Activated CD8-positive, alpha-beta memory T cell treated with anti-CD3 and anti-CD28 coated beads, Interleukin-2, amount 50 U/mL, for 4 hours (primary cell): ENCODE data around the gene OBSL1.

Experiments used
- DNase-seq: peaks from one replicate; pipeline ENCODE4 v3.0.0-alpha.2; 2020

OBSL1 gene

GRCh38 chr2:219548990-219549389 is 22.3 kb downstream of the OBSL1 start:
- DNase-seq, result no peak

- no peak for DNase-seq
These were observed 23.7 kb downstream of the OBSL1 start for GRCh38 chr2:219547621-219548020.

DNA sequence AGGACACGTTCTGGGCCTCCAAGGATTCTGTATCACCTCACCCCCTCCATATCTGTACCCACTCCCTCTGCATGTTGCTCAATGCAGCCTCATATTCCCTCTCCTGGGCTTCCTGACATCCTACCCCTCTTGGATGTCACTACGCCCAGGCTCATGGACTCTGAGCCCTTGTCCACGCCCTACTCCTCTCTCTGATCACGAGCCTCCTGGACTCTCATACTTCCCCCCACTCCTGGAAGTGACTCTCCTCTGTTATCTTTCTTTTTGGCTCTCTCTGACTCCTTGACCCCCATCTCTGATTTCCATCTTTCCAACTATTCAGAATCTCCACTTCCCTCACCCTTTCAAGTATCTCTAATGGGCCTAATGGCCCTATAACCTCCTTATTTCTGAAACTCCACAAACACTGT is 25.4 kb downstream of the OBSL1 start:
- DNase-seq, result no peak

DNA sequence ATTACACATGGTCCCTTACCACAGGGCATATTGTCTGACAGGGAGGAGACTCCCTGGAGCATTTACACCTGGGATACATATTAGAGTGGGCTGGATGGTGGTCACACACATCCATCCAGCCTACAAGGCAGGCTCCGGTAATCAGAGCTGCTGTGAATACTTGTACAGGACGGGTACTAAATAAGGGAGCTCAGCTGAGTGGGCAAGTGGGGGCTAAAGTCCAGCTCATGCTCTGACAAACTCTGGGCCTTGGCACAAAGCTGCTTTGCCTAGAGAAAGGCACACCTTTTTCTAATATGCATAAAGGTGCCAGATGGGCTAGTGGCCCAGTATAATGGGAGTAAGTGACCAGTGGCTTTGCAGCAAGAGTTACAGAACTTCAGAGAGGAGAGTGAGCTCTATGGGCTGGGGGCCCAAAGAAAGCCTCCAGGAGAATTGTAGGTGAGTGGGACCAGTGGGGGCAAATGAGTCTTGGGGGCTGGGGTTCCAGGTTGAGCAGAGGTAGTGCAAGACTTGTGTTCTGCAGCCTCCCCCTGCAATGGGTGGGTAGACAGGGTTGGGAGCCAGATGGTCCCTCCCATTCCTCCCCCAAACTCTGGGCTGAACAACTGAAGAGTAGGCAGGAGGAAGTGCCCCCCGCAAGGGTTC is 25.9 kb downstream of the OBSL1 start:
- no peak for DNase-seq

DNA sequence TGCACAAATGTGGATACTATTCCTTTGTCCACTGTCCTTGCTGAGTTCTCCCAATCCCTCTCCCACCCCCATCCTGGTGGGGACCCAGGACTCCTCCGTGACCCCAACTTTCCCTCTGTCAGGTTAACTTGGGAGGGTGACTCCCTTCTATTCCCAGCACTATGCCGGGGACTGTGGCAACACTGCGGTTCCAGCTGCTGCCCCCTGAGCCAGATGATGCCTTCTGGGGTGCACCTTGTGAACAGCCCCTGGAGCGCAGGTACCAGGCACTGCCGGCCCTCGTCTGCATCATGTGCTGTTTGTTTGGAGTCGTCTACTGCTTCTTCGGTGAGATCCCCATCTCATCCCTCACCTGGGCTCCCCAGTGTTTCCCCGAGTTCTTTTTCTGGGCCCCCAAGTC is 26.8 kb downstream of the OBSL1 start:
- no peak for DNase-seq

DNA sequence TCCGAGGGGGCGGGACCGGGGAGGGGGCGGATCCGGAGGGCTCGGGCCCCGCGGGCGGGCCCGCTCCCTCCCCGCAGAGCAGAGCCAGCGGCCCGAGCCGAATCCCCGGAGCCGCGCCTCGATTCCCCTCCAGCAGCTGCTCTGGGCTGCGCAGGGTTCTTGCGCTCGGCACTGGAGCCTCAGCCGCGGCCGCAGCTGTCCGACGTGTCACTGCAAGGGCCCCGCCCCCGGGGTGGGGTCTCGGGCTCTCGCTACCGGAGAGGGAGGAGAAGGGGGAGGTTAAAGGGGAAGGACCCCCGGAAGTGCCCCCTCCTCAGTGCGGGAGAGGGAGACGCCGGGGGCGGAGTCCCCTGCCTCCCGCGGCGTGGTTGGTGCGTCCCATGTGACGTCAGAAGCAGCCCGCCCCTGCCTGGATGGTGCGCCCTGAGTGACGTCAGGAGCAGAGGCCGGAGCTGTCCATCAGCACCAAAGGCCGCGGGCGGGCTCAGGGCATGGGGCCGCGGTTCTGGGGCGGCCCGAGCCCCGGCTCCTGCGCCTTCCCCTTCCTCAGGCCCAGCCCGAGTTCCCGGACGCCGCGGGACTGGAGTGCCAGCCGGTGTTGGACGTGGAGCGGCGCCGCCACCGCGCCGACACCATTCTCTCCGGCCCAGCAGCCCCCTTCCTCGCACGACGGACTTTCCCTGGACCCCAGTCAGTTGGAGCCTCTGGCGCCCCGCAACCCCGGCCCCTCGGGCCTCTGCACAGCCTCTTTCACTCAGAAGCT is 27.6 kb downstream of the OBSL1 start, which contains the start of the genes CHPF and TMEM198:
CHPF (minus strand) TSS at position 214 of the 763 bp plus-strand sequence. CDS start 271 bp downstream, outside the sequence.
TMEM198 (plus strand) TSS at position 433 of the 763 bp plus-strand sequence. CDS start 700 bp downstream, outside the sequence.
- DNase-seq, result peak; percentile 90

DNA sequence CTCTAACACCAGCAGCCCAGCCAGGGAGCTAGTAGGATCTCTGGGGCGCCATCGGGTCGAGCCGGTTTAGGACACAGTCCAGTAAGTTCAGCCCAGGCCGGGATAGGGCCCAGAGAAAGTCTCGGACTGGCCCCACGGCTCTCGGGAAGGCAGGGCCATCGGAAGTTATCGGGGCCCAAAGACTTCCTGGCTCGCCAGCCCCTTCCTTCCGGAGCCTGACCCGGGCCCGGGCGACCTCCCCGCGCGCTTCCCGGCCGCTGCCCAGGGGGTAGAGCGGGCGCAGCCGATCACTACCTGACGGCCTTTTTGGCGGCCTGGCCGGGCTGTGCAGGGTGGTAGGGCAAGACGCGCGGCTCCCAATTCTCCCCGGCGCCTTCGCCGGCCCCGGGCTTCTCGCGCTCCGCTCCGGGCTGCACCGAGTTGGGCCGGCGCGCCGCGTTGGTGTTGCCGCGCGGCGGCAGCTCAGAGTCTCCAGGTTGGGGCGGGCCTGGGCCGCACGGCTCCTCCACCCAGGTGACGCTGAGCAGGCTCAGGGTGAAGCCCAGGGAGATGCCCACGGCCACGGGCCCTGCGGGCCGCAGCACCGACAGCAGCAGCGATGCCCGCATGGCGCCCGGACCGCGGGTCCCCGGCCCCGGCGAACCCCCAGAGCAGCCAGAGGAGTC is 28.3 kb downstream of the OBSL1 start:
- no peak for DNase-seq

- peak; percentile 88 for DNase-seq
These were observed 29.6 kb downstream of the OBSL1 start for GRCh38 chr2:219541611-219542180.

GRCh38 chr2:219540784-219541504 is 30.4 kb downstream of the OBSL1 start:
- no peak for DNase-seq

DNA sequence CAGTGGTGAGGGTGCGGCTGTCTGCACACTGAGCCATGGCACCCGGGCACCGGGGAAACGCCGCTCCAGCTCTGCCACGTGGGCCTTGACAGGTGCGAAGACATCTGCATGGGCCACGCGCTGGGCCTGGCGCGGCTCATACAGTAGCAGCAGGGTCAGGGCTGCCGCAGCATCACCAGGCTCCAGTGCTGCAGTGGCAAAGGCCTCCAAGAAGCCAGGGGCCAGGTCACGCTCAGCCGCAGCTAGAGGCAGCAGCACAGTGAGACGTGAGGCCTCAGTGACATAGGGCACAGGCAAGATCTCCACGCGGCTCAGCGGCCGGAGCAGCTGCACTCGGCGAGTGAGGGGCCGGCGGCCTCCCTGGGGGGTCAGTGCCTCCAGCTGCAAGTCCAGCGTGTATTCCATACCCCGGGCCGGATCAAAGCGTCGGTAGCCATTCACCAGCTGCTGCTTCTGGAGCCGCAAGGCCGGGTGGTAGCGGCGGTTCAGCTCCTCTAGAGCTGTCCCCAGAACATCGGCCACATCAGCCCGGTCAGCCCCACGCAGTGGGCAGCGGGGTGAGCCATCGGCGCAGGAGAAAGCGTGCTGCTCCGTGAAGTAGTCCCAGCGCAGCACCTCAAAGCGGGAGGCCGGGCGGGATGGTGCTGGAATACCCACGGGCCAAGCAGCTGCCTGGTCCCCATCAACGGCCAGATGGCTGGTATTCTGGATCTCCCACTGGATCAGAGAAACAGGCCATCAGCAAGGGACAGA is 31.2 kb downstream of the OBSL1 start:
- DNase-seq, result no peak

DNA sequence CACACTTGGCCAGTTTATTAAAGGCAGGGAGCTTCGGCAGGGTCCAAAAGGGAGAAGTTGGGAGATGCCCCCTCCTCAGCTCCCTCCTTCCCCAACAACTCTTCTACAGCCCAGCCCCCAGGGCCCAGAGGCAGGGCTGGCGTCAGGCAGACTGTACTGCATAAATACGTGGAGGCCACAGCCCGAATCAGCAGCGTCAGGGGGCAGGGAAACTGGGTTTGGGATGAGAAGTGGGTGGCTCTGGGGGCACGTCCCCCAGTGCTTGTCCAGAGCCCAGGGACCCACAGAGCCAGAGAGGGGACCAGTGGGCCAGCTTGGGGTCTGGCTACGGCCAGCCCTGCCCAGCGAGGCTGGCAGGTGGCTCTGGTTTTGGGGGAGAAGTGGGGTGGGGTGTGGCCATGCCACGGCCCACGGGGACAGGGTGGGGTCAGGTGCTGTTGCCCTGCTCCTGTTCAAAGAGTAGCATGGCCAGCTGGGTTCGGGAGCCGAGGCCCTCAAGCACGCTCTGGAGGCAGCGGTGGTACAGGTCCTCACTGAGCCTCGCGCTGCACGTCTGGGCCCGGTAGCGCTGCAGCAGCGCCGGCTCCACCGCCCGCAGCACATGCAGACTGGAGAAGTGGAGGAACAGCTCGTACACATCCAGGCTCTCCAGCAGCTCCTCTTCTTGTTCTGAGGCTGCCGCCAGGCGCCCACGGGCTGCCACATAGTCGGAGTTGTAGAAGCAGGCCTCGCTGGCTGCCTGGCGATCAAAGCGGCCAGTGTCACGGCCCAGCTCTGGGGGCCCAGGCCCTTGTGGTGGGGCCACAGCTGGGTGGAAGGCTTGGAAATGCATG is 32.2 kb downstream of the OBSL1 start:
- DNase-seq, result no peak

DNA sequence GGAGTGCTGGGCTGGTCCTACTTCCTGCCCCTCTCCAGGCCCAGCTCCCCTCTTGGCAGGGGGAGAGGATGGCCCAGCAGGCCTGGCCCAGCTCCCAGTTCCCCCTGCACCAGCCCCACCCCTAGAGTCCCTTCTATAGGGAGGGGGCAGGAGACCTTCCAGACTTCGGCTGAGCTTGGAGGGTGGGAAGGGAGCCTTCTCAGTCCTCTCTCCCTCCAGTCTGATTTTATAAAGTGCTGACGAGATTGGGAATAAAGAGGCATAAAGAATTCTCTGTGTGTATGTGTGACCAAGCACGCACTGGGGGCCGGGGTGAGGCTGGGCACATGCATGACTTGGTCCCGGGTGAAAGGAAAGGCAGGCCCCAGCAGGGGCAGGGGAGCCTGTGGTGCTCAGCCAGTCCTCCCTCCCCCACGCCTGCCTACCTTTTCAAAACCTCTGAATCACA is 32.8 kb downstream of the OBSL1 start:
- DNase-seq, result no peak

- no peak for DNase-seq
These were observed 33.5 kb downstream of the OBSL1 start for GRCh38 chr2:219537657-219538488.

- DNase-seq, result no peak
These were observed 34.4 kb downstream of the OBSL1 start for GRCh38 chr2:219536967-219537366.

GRCh38 chr2:219536425-219536824 is 34.9 kb downstream of the OBSL1 start:
- DNase-seq, result no peak

DNA sequence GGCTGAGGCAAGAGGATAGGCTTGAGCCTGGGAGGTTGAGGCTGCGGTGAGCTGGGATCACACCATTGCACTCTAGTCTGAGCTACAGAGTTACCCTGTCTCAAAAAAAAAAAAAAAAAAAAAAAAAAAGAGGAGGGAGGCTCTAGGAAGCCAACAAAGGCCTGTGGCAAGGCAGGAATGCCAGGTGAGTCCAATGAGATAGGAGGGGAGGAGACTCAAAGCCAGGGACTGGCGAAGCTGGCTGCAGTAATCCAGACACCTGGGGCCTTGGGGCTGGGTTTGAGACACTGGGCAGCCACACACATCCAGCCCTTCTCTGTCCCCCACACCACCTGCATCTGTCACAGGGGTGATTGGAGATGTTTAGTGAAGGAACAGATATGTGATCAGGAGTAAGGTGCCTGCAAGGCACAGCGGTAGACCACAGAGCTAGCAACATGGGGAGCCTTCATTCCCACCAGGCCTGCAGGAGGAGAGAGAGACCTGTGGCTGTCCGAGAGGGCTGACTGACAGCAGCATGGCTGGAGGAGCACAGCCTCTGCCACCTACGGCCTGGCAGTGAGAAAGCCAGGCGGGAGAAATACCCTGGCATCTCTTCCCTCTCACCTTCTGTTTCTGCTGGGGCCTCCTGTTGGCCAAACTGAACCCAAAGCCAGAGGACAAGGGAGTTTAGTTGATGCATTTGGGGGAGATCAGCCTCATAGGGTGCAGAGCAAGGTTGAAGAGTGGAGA is 37.2 kb downstream of the OBSL1 start:
- DNase-seq, result no peak

- DNase-seq, result no peak
These were observed 39.0 kb downstream of the OBSL1 start for GRCh38 chr2:219532378-219532649.

DNA sequence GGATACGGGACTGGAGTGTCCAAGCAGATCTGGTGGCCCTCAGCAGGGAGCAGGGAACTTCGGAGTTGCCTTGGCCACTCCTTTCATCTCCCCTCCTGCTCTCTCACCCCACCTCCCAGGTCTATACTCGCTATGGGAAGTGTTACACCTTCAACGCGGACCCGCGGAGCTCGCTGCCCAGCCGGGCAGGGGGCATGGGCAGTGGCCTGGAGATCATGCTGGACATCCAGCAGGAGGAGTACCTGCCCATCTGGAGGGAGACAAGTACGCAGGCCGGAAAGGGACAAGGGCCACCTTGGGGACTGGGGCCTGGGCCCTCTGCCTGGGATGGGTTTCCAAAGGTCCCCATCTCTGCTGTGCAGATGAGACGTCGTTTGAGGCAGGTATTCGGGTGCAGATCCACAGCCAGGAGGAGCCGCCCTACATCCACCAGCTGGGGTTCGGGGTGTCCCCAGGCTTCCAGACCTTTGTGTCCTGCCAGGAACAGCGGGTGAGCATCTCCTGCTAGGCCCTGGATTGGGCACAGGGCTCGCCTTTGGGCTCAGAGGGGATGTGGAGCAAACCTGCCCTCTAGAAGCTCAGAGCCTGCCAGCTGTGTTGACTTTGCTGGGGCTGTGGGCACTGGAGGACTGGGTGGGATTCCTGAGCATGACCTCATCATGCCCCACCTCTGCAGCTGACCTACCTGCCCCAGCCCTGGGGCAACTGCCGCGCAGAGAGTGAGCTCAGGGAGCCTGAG is 39.5 kb downstream of the OBSL1 start:
- DNase-seq, result no peak
